DMS79 (cell line): ENCODE measurements around the gene CDH13.

Experiments
- DNase-seq: peaks from one replicate; lab custom pipeline; 2025; lab: John Stamatoyannopoulos, UW

The CDH13 gene

DNA sequence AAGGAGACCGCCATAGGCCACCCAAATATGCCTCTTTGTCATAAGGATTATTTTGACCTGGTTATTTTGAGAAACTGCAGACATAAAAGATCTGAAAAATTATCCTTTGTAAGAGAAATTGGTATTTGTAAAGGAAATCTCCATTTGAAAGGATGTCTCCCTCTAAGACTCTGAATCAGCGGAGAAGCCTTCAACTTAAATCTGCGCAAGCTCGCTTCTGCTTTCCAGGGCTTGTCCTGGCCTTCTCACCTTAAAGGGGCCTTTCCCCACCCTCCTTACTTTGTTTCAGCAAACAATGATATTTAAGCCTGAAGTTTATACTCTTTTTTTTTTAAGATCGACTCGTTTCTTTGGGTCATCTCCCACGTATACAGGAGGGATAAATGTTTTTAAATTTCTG is 1215.5 kb downstream of the CDH13 start:
- DNase-seq, result no peak

DNA sequence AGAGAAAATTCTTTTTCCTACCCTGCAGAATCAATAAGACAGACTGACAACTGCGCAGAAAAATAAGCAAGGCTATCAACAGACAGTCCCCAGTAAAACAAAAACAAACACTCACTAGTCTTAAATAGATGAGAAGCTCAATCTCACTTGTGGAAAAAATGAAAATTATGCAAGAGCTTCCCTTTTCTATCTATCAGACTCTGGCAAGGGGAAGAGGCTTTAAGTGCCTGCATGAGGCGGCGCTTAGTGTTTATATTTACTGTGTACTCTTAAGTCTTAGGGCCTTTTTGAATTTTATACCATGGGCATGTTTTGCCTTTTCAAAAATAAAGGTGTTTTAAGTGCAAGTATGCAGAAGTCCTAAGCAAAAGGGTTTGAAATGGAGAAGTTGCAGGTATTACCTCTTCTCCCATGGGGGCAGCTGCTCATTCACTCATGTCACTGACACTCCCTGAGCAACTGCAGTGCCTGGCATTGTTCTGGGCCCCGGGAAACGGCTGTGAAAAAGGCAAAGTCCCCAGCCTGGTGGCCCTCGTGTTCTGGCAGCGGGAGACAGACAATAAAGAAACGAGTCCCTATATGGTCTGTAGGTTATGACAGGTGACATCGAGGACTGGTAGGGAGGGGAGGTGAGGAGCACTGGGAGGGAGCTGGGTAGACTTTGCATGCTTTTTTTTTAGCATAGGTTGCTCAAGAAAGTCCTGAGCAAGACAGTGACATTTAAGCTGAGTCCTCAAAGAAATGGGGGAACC is 1216.2 kb downstream of the CDH13 start:
- no peak for DNase-seq

DNA sequence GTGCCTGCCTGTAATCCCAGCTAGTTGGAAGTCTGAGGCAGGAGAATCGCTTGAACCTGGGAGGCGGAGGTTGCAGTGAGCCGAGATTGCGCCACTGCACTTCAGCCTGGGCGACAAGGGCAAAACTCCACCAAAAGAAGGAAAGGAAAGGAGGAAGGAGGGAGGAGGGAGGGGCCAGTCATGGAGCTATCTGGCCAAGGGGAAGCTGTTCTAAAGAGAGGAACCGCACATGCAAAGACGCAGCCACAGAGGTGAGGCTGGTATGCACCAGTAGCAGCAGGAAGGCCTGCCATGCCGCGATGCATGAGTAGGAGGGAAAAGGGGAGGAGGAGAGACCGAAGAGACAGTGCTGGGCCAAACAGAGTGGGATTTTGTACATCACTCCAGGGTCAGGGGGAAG is 1216.9 kb downstream of the CDH13 start:
- DNase-seq, result no peak

DNA sequence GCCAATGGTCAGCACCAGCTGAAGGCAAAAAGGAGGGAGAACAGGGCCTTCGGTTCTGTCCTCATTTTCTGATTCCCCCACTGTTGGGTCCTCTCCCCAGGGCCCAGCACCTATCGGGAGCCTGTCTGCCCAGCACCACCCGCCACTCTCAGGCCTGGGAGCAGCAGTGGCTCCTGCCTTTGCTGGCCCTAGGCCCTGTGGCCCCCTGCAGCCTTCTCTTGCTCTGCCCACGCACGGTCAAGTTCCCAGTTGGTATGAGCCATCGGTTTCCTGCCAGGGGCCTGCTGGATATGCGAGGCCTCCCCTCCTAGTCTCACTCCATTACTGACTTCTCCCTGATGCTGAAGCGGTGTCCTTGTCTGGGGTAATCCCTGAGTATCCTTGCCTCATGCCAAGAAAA is 1218.5 kb downstream of the CDH13 start:
- DNase-seq, result no peak

DNA sequence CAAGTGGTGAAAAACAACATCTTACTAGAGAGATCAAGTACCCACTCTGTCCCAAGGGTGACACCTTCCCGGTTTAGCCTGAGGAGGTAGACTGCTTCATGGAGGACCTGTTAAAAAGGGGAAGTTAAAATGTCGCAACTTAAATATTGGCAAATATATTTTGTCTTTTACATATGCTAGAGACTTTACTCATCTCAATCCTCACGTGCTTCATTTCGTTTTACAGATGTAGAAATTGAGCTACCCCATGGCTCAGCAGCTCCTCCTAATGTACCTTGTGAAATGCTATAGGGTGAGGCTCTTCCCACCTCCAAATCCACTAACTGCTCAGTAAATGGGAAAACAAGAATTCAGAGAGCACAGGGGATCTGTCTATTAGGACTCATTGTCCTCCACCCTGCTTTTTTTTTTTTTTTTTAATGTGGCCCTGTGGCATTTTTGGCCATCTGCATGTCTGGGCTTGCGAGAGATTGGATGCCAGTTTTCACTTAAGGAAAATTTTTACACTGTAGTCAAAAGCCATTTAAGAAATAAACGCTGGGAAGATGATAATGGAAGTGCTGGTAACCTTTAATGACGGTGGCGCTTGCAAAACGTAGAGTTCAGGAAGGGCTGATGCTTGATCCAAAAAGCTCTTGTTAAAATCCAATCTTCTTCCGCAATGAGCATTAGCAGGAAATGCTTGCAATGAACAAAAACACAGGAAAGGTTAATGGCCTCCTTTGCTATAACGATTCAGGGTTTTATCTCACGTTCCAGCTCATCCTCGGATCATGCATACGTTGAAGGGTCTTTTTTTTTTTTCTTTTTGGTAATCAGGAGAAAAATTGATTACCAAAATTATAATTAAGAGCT is 1220.8 kb downstream of the CDH13 start:
- DNase-seq, result no peak

DNA sequence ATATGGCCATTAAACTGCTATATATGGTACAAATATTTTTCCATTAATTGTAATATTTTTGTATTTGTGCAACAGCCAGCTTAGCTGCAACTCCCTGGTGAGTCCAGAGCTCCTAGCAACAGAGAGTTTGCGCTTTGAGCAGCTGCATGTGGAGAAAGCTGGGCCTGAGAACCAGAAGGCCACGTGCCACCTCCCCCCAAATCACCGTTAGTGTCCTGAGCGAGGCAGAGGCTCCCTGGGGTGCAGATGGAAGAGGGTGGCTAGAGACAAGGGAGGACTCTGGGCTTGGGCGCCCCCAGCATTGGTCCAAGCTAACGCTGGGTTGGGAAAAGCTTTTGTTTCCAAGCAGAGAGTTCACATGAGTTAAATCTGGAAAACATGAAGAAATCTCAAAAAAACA is 1222.7 kb downstream of the CDH13 start:
- no peak for DNase-seq
